IMR-90 (cell line): Measurements from ENCODE around the gene MYO1D. TPM values are rescaled to one million over a fixed set of nuclear protein-coding genes. Genes with fewer than 3 reads are reported as not detected.

ENCODE experiments used
- ATAC-seq: fragments of 200-7000 bp; cut with Tn5 transposase; 2 replicates; pipeline ENCODE4 v1.9.1; 2020; ENCODE audit warnings: low read depth, mild to moderate bottlenecking, moderate library complexity
- BruUV-seq: library from RNA; stranded (reverse); fragments of 400-500 nt; replicated peaks from 2 replicates; lab custom pipeline; 2021; lab: Mats Ljungman, UMichigan
- CTCF ChIA-PET: fragments of 300-600 bp; formaldehyde crosslinking; extraction: SDS; loops from one replicate; lab custom pipeline; 2021; ENCODE audit warnings: antibody characterized with exemption; lab: Yijun Ruan, JAX
- POLR2A ChIA-PET: fragments of 300-600 bp; sonication (Branson Sonifier 250); formaldehyde crosslinking; loops from one replicate; lab custom pipeline; 2022; ENCODE audit warnings: antibody characterized with exemption; ENCODE audit not compliant: unreplicated experiment; lab: Charles Lee
- DNase-seq: peaks from one replicate; pipeline ENCODE4 v3.0.0; 2013
- H2AFZ ChIP-seq: replicated peaks from 2 replicates; pipeline ENCODE3; 2013; ENCODE audit warnings: low read length, mild to moderate bottlenecking; ENCODE audit not compliant: poor library complexity
- H2AK5ac ChIP-seq: 2 replicates; pipeline ENCODE4 v1.6.1; 2013; ENCODE audit warnings: low read depth, low read length, inconsistent platforms
- H2AK9ac ChIP-seq: replicated peaks from 2 replicates; pipeline ENCODE3; 2013; ENCODE audit warnings: mild to moderate bottlenecking, low read depth, low read length, moderate library complexity; ENCODE audit not compliant: poor library complexity
- H2BK120ac ChIP-seq: 2 replicates; pipeline ENCODE4 v1.6.1; 2013; ENCODE audit warnings: low read depth, low read length, inconsistent platforms
- H2BK15ac ChIP-seq: 3 replicates; pipeline ENCODE4 v1.6.1; 2013; ENCODE audit warnings: low read depth, low read length, inconsistent platforms
- H2BK20ac ChIP-seq: 2 replicates; pipeline ENCODE4 v1.6.1; 2013; ENCODE audit warnings: low read depth, mild to moderate bottlenecking, inconsistent platforms, low read length, moderate library complexity
- H2BK5ac ChIP-seq: 2 replicates; pipeline ENCODE4 v1.6.1; 2013; ENCODE audit warnings: mild to moderate bottlenecking, low read depth, low read length, inconsistent platforms; ENCODE audit not compliant: poor library complexity, severe bottlenecking
- H3K14ac ChIP-seq: replicated peaks from 2 replicates; pipeline ENCODE4 v1.6.1; 2013; ENCODE audit warnings: low read depth, low read length, inconsistent platforms
- H3K18ac ChIP-seq: 2 replicates; pipeline ENCODE4 v1.6.1; 2013; ENCODE audit warnings: low read depth, low read length, control low read depth
- H3K23ac ChIP-seq: 2 replicates; pipeline ENCODE4 v1.6.1; 2013; ENCODE audit warnings: low read depth, low read length, inconsistent platforms
- H3K27ac ChIP-seq: 2 replicates; pipeline ENCODE4 v1.5.1; 2013; ENCODE audit warnings: mild to moderate bottlenecking, control low read depth, low read length; ENCODE audit not compliant: insufficient read depth
- H3K27me3 ChIP-seq: 2 replicates; pipeline ENCODE4 v1.6.1; 2013; ENCODE audit warnings: low read length; ENCODE audit not compliant: control insufficient read depth, insufficient read depth
- H3K36me3 ChIP-seq: 2 replicates; pipeline ENCODE4 v1.6.1; 2013; ENCODE audit warnings: low read length, mixed read lengths; ENCODE audit not compliant: control insufficient read depth, insufficient read depth
- H3K4ac ChIP-seq: 2 replicates; pipeline ENCODE4 v1.6.1; 2013; ENCODE audit warnings: low read depth, low read length, inconsistent platforms
- H3K4me1 ChIP-seq: 2 replicates; pipeline ENCODE4 v1.6.1; 2013; ENCODE audit warnings: low read length, mixed read lengths; ENCODE audit not compliant: control insufficient read depth, insufficient read depth
- H3K4me2 ChIP-seq: 2 replicates; pipeline ENCODE4 v1.6.1; 2013; ENCODE audit warnings: low read depth, mild to moderate bottlenecking, control low read depth, low read length, moderate library complexity
- H3K4me3 ChIP-seq: 2 replicates; pipeline ENCODE4 v1.5.1; 2013; ENCODE audit warnings: low read depth, mild to moderate bottlenecking, control low read depth, low read length, moderate library complexity; ENCODE audit not compliant: insufficient read depth
- H3K56ac ChIP-seq: 2 replicates; pipeline ENCODE4 v1.6.1; 2013; ENCODE audit warnings: low read length, inconsistent platforms; ENCODE audit not compliant: insufficient read depth; ENCODE audit errors: extremely low read depth
- H3K79me1 ChIP-seq, 2 experiments: 2 replicates each; pipeline ENCODE4 v1.6.1; 2013; ENCODE audit warnings: low read length in 2 of 2, inconsistent platforms in 1 of 2, low read depth in 1 of 2
- H3K9ac ChIP-seq: 2 replicates; pipeline ENCODE4 v1.6.1; 2013; ENCODE audit warnings: low read depth, low read length, control low read depth
- H3K9me1 ChIP-seq: 2 replicates; pipeline ENCODE4 v1.6.1; 2013; ENCODE audit warnings: low read length, inconsistent platforms; ENCODE audit not compliant: insufficient read depth
- H3K9me3 ChIP-seq: 2 replicates; pipeline ENCODE4 v1.6.1; 2013; ENCODE audit warnings: low read length; ENCODE audit not compliant: control insufficient read depth, insufficient read depth
- H4K20me1 ChIP-seq: 2 replicates; pipeline ENCODE4 v1.6.1; 2013; ENCODE audit warnings: low read length, inconsistent platforms; ENCODE audit not compliant: insufficient read depth
- H4K5ac ChIP-seq: 2 replicates; pipeline ENCODE4 v1.6.1; 2013; ENCODE audit warnings: mild to moderate bottlenecking, low read depth, low read length, control low read depth
- H4K8ac ChIP-seq, 2 experiments: 2 replicates each; pipeline ENCODE4 v1.6.1; 2013; ENCODE audit warnings: low read depth in 2 of 2, low read length in 2 of 2, control low read depth in 1 of 2, inconsistent platforms in 1 of 2
- H4K91ac ChIP-seq: 2 replicates; pipeline ENCODE4 v1.6.1; 2013; ENCODE audit warnings: low read depth, low read length, inconsistent platforms; ENCODE audit not compliant: insufficient read depth
- CEBPB ChIP-seq: IDR thresholded peaks from 2 replicates; pipeline ENCODE4 v1.6.1; 2012; ENCODE audit warnings: low read depth, low read length, improper control_type of control experiment
- CHD1 ChIP-seq: IDR thresholded peaks from 2 replicates; pipeline ENCODE4 v1.6.1; 2012; ENCODE audit warnings: low read depth, low read length, improper control_type of control experiment
- ELK1 ChIP-seq: fragments of 150-350 bp; IDR thresholded peaks from 2 replicates; pipeline ENCODE4 v1.6.1; 2016; ENCODE audit warnings: low read depth, mild to moderate bottlenecking, low read length, moderate library complexity, borderline replicate concordance
- FOS ChIP-seq: fragments of 150-350 bp; IDR thresholded peaks from 2 replicates; pipeline ENCODE4 v1.6.1; 2016; ENCODE audit warnings: low read depth, low read length
- MAFK ChIP-seq: IDR thresholded peaks from 2 replicates; pipeline ENCODE4 v1.6.1; 2012; ENCODE audit warnings: low read depth, low read length, improper control_type of control experiment
- MAZ ChIP-seq: IDR thresholded peaks from 2 replicates; pipeline ENCODE4 v1.6.1; 2012; ENCODE audit warnings: low read depth, mild to moderate bottlenecking, low read length, improper control_type of control experiment, moderate library complexity, borderline replicate concordance
- MXI1 ChIP-seq: IDR thresholded peaks from 2 replicates; pipeline ENCODE4 v1.6.1; 2012; ENCODE audit warnings: low read depth, mild to moderate bottlenecking, low read length, moderate library complexity, borderline replicate concordance
- RAD21 ChIP-seq: IDR thresholded peaks from 2 replicates; pipeline ENCODE4 v1.6.1; 2012; ENCODE audit warnings: low read length, improper control_type of control experiment
- RCOR1 ChIP-seq: IDR thresholded peaks from 2 replicates; pipeline ENCODE4 v1.6.1; 2012; ENCODE audit warnings: mild to moderate bottlenecking, low read length, improper control_type of control experiment; ENCODE audit not compliant: insufficient replicate concordance
- RFX5 ChIP-seq: IDR thresholded peaks from 2 replicates; pipeline ENCODE4 v1.8.0; 2012; ENCODE audit warnings: low read depth, mild to moderate bottlenecking, low read length, moderate library complexity
- SMC3 ChIP-seq: fragments of 150-350 bp; IDR thresholded peaks from 2 replicates; pipeline ENCODE4 v1.6.1; 2016; ENCODE audit warnings: low read depth, mild to moderate bottlenecking, antibody characterized with exemption, low read length, moderate library complexity
- USF2 ChIP-seq: fragments of 150-350 bp; IDR thresholded peaks from 2 replicates; pipeline ENCODE4 v1.6.1; 2017; ENCODE audit warnings: mild to moderate bottlenecking, antibody characterized with exemption, low read length, low read depth
- WGBS, 2 experiments: methylation state at CpG; one replicate each; pipeline versions ENCODE4 v1.1.5 to v1.1.7; 2013; ENCODE audit warnings: missing lambda C conversion rate in 2 of 2; ENCODE audit not compliant: insufficient read length in 1 of 2; ENCODE audit errors: extremely low coverage in 2 of 2; 5-methylcytosine and 5-hydroxymethylcytosine counted together
- dilution Hi-C: fragments of 300-500 bp; cut with HindIII; formaldehyde crosslinking; loops from one replicate; pipeline ENCODE4 v1.14.3; 2018; ENCODE audit warnings: low sequenced_read_pairs; ENCODE audit not compliant: unreplicated experiment
- in situ Hi-C: fragments of 300-500 bp; cut with MboI; formaldehyde crosslinking; loops from 3 replicates; pipeline ENCODE4 v1.14.3; 2019; ENCODE audit warnings: low sequenced_read_pairs, inconsistent platforms, mixed read lengths
- intact Hi-C: fragments of 100-400 bp; cut with micrococcal nuclease; formaldehyde crosslinking; loops from 2 replicates; pipeline ENCODE4 v1.10.0; 2022
- polyA plus RNA-seq, 3 experiments: library from polyadenylated mRNA; depleted of rRNA; stranded (reverse); fragments of >200 nt; gene quantifications; 2 replicates each; pipeline ENCODE4 v1.2.3, GENCODE V29; 2012; ENCODE audit warnings: low replicate concordance in 1 of 3
- total RNA-seq: library from RNA; depleted of rRNA; stranded (reverse); fragments of >200 nt; gene quantifications from 2 replicates; pipeline ENCODE4 v1.2.3, GENCODE V29; 2012

MYO1D gene
- total and polyA plus RNA-seq, 2 of the 4 experiments (the other 2 are of a cell fraction), result 0.63 to 0.90 TPM

- no peak for TF ChIP-seq CHD1
- no peak for TF ChIP-seq MXI1
- TF ChIP-seq FOS, result no peak
- no peak for TF ChIP-seq SMC3
- no peak for TF ChIP-seq ELK1
- no peak for TF ChIP-seq MAZ
- no peak for TF ChIP-seq RAD21
- no peak for TF ChIP-seq MAFK
- no peak for TF ChIP-seq RCOR1
- no peak for TF ChIP-seq RFX5
- no peak for TF ChIP-seq CEBPB
- TF ChIP-seq USF2, result no peak
- ChIA-PET CTCF (no interaction called here), POLR2A (no interaction called here)
- Histone ChIP-seq H2AK9ac (no peak overlapping the region), H2AFZ (no peak overlapping the region), H3K4ac (no peak overlapping the region), H3K4me2 (no peak overlapping the region), H3K79me1 (no peaks in the 10 kb centered on the region), H3K4me3 (no peak overlapping the region), H3K9me1 (no peaks in the 10 kb centered on the region), H3K27me3 (peaks cover 4% of the 10 kb centered on the region), H3K56ac (no peak overlapping the region), H4K8ac (no peak overlapping the region), H2AK5ac (no peak overlapping the region), H3K36me3 (no peaks in the 10 kb centered on the region), H4K20me1 (no peaks in the 10 kb centered on the region), H4K5ac (no peak overlapping the region), H2BK120ac (no peak overlapping the region), H3K18ac (no peak overlapping the region), H3K27ac (no peak overlapping the region), H3K14ac (no peak overlapping the region), H3K4me1 (no peaks in the 10 kb centered on the region), H2BK15ac (no peak overlapping the region), H3K9ac (no peak overlapping the region), H3K9me3 (no peaks in the 10 kb centered on the region), H2BK20ac (no peak overlapping the region), H2BK5ac (no peak overlapping the region), H4K91ac (no peak overlapping the region), H3K23ac (no peak overlapping the region)
- dilution Hi-C loops (no loop called here), in situ Hi-C loops (no loop called here), intact Hi-C loops (no loop called here)
- DNase-seq (no peak), ATAC-seq (no peak)
- WGBS, 2 experiments, result no CpG with 5 or more reads among the region's 2 CpGs
- BruUV-seq, result no TSS peak
These were observed 57.1 kb downstream of the MYO1D start for GRCh38 chr17:32819787-32820186.
